Liver (tissue), 9 donors: ENCODE data around the gene SMIM44. TPM values are rescaled to one million over a fixed set of nuclear protein-coding genes. Genes with fewer than 3 reads are reported as not detected.

Experiments
- DNase-seq: peaks from one replicate; pipeline ENCODE4 v3.0.0-alpha.2; 2017; ENCODE audit warnings: low spot score
- H3K27ac ChIP-seq, 2 donors: one replicate each; pipeline ENCODE4 v1.7.0; 2013; ENCODE audit warnings: inconsistent platforms in 2 of 2, low read length in 2 of 2, control low read depth in 1 of 2, low read depth in 1 of 2, mild to moderate bottlenecking in 1 of 2
- H3K27me3 ChIP-seq, 4 donors: one replicate each; pipeline versions ENCODE4 v1.6.1 to v1.7.0; 2013; ENCODE audit warnings: low read length in 3 of 4, inconsistent platforms in 1 of 4, mild to moderate bottlenecking in 1 of 4, moderate library complexity in 1 of 4; ENCODE audit not compliant: control insufficient read depth in 4 of 4, insufficient read depth in 4 of 4
- H3K36me3 ChIP-seq, 4 donors: one replicate each; pipeline versions ENCODE4 v1.6.1 to v1.7.0; 2013; ENCODE audit warnings: low read length in 3 of 4, mild to moderate bottlenecking in 3 of 4, low read depth in 1 of 4, moderate library complexity in 1 of 4; ENCODE audit not compliant: control insufficient read depth in 4 of 4, insufficient read depth in 3 of 4
- H3K4me1 ChIP-seq, 4 donors: one replicate each; pipeline versions ENCODE4 v1.6.1 to v1.7.0; 2013; ENCODE audit warnings: low read length in 3 of 4, mild to moderate bottlenecking in 3 of 4, moderate library complexity in 1 of 4; ENCODE audit not compliant: control insufficient read depth in 4 of 4, insufficient read depth in 4 of 4
- H3K4me3 ChIP-seq, 3 donors: one replicate each; pipeline versions ENCODE4 v1.6.1 to v1.7.0; 2013; ENCODE audit warnings: low read length in 3 of 3, control low read depth in 1 of 3, low read depth in 1 of 3, mild to moderate bottlenecking in 1 of 3
- H3K9ac ChIP-seq, 2 donors: one replicate each; pipeline ENCODE4 v1.7.0; 2013; ENCODE audit warnings: low read length in 2 of 2, mild to moderate bottlenecking in 2 of 2, moderate library complexity in 2 of 2, control low read depth in 1 of 2, low read depth in 1 of 2
- H3K9me3 ChIP-seq, 4 donors: one replicate each; pipeline versions ENCODE4 v1.6.1 to v1.7.0; 2013; ENCODE audit warnings: low read length in 3 of 4; ENCODE audit not compliant: control insufficient read depth in 4 of 4
- ATF3 ChIP-seq: IDR thresholded peaks from 2 replicates; pipeline ENCODE4 v1.6.1; 2016; ENCODE audit warnings: antibody characterized with exemption
- CTCF ChIP-seq: fragments of 150-350 bp; IDR thresholded peaks from 2 replicates; pipeline ENCODE4 v1.5.1; 2017; ENCODE audit warnings: improper control_type of control experiment, low read depth, low read length; ENCODE audit not compliant: missing input control
- EGR1 ChIP-seq, 2 donors: IDR thresholded peaks; 2 replicates each; pipeline ENCODE4 v1.6.1; 2016 to 2018; ENCODE audit warnings: antibody characterized with exemption in 2 of 2, low read depth in 2 of 2
- FOXA1 ChIP-seq: IDR thresholded peaks from 2 replicates; pipeline ENCODE4 v1.6.1; 2016; ENCODE audit warnings: antibody characterized with exemption
- GABPA ChIP-seq, 2 donors: IDR thresholded peaks in 1 of 2; conservative IDR thresholded peaks in 1 of 2; 2 replicates each; pipeline ENCODE4 v1.6.1; 2016; ENCODE audit warnings: antibody characterized with exemption in 2 of 2, mild to moderate bottlenecking in 1 of 2, moderate library complexity in 1 of 2
- HNF4A ChIP-seq, 2 donors: conservative IDR thresholded peaks; 2 replicates each; pipeline ENCODE4 v1.6.1; 2016; ENCODE audit warnings: antibody characterized with exemption in 2 of 2, mild to moderate bottlenecking in 2 of 2
- HNF4G ChIP-seq: IDR thresholded peaks from 2 replicates; pipeline ENCODE4 v1.6.1; 2016; ENCODE audit warnings: antibody characterized with exemption
- JUND ChIP-seq, 2 donors: IDR thresholded peaks; 2 replicates each; pipeline ENCODE4 v1.6.1; 2016; ENCODE audit warnings: antibody characterized with exemption in 2 of 2
- MAX ChIP-seq: IDR thresholded peaks from 2 replicates; pipeline ENCODE4 v1.6.1; 2016; ENCODE audit warnings: antibody characterized with exemption
- NR2F2 ChIP-seq: IDR thresholded peaks from 2 replicates; pipeline ENCODE4 v1.6.1; 2016; ENCODE audit warnings: antibody characterized with exemption
- RAD21 ChIP-seq, 2 donors: IDR thresholded peaks; 2 replicates each; pipeline ENCODE4 v1.6.1; 2016; ENCODE audit warnings: antibody characterized with exemption in 2 of 2, mild to moderate bottlenecking in 2 of 2
- REST ChIP-seq: IDR thresholded peaks from 2 replicates; pipeline ENCODE4 v1.6.1; 2016; ENCODE audit warnings: antibody characterized with exemption, mild to moderate bottlenecking
- RXRA ChIP-seq, 2 donors: IDR thresholded peaks; 2 replicates each; pipeline ENCODE4 v1.6.1; 2017 to 2018; ENCODE audit warnings: antibody characterized with exemption in 2 of 2, mild to moderate bottlenecking in 1 of 2
- SP1 ChIP-seq: IDR thresholded peaks from 2 replicates; pipeline ENCODE4 v1.6.1; 2018; ENCODE audit warnings: antibody characterized with exemption, mild to moderate bottlenecking
- TAF1 ChIP-seq: conservative IDR thresholded peaks from 2 replicates; pipeline ENCODE4 v1.6.1; 2016; ENCODE audit warnings: antibody characterized with exemption, mild to moderate bottlenecking
- YY1 ChIP-seq: IDR thresholded peaks from 2 replicates; pipeline ENCODE4 v1.6.1; 2016; ENCODE audit warnings: antibody characterized with exemption, mild to moderate bottlenecking
- ZBTB33 ChIP-seq: IDR thresholded peaks from 2 replicates; pipeline ENCODE4 v1.6.1; 2016; ENCODE audit warnings: antibody characterized with exemption
- WGBS: extraction: QIAGEN DNeasy Blood & Tissue Kit; methylation state at CpG from one replicate; pipeline ENCODE4 v1.1.7; 2013; 5-methylcytosine and 5-hydroxymethylcytosine counted together
- polyA plus RNA-seq, 2 donors: library from polyadenylated mRNA; stranded (reverse) in 1 of 2; unstranded in 1 of 2; fragments of 200-250 nt in 1 of 2; fragments of >200 nt in 1 of 2; fragmentation: Nextera tagmentation in 1 of 2; extraction: Ambion mirVana in 1 of 2; gene quantifications; one replicate each; pipeline versions ENCODE4 v1.2.1 to v1.2.3, GENCODE V29; 2013 to 2015
- total RNA-seq, 2 donors: library from RNA; depleted of rRNA; stranded (reverse); fragments of >200 nt; gene quantifications; one replicate each; pipeline ENCODE4 v1.2.3, GENCODE V29; 2014
- donor health status: healthy.
- donor health status: healthy.
- donor health status: healthy.
- donor health status: healthy.
- donor health status: healthy.

Gene SMIM44
- total and polyA plus RNA-seq, 4 donors: not detected

GRCh38 chr19:3515891-3516422 is 32.7 kb upstream of the SMIM44 start:
- H3K36me3 ChIP-seq: peaks cover 0 to 3% (median 1%) of the 10 kb centered on the region in 4 donors
- H3K4me3 ChIP-seq: no peak overlapping the region
- no peaks in the 10 kb centered on the region for H3K9me3 ChIP-seq
- TF ChIP-seq EGR1 (IDR thresholded peaks at IDR 0.05; ENCODE audit: low read depth in 2 of 2) (no peak), JUND (IDR thresholded peaks at IDR 0.05) (no peak), RXRA (IDR thresholded peaks at IDR 0.05) (no peak), ZBTB33 (no peak), HNF4A (conservative IDR thresholded peaks at IDR 0.05) (no peak), ATF3 (no peak), HNF4G (no peak), GABPA (IDR thresholded peaks at IDR 0.05 in 1 of 2, conservative IDR thresholded peaks at IDR 0.05 in 1 of 2) (no peak), RAD21 (IDR thresholded peaks at IDR 0.05) (no peak), CTCF (no peak), FOXA1 (no peak), SP1 (no peak), NR2F2 (no peak), YY1 (no peak), REST (no peak)
- H3K4me1 ChIP-seq: peaks cover 29 to 64% (median 52%) of the 10 kb centered on the region in 4 donors
- 62% methylated on average over 15 of the region's 15 CpGs for WGBS
- DNase-seq: no peak
- peak overlapping the region in 1 of 2 donors; percentile 52 for H3K27ac ChIP-seq
- H3K9ac ChIP-seq: no peak overlapping the region
- H3K27me3 ChIP-seq: no peaks in the 10 kb centered on the region

GRCh38 chr19:3514930-3515329 is 31.7 kb upstream of the SMIM44 start:
- no peak overlapping the region for H3K4me3 ChIP-seq
- 96% methylated on average over 12 of the region's 12 CpGs for WGBS
- no peak overlapping the region for H3K9ac ChIP-seq
- DNase-seq: no peak
- TF ChIP-seq MAX: no peak
- TF ChIP-seq REST: no peak
- no peak for TF ChIP-seq HNF4G
- TF ChIP-seq GABPA (IDR thresholded peaks at IDR 0.05 in 1 of 2, conservative IDR thresholded peaks at IDR 0.05 in 1 of 2): no peak
- no peak for TF ChIP-seq YY1
- TF ChIP-seq TAF1: no peak
- no peak for TF ChIP-seq CTCF
- no peak for TF ChIP-seq SP1
- H3K9me3 ChIP-seq: no peaks in the 10 kb centered on the region
- H3K4me1 ChIP-seq: peaks cover 28 to 72% (median 58%) of the 10 kb centered on the region in 4 donors
- H3K36me3 ChIP-seq: peaks cover 0 to 3% (median 1%) of the 10 kb centered on the region in 4 donors
- H3K27ac ChIP-seq: no peak overlapping the region
- no peaks in the 10 kb centered on the region for H3K27me3 ChIP-seq
